NCI-H2107 (cell line): Measurements from ENCODE around the gene TAS2R38.
"Not testable (repeated sequence)": the region's sequence is repeated elsewhere in the genome, so short reads cannot be mapped to it uniquely, and the experiment has no call there.

Source experiments
- DNase-seq: peaks from one replicate; lab custom pipeline; 2025; lab: John Stamatoyannopoulos, UW

The TAS2R38 gene

GRCh38 chr7:141973673-141974072 lies at the start of gene TAS2R38:
TSS of gene TAS2R38 (minus strand) at chr7:141973773. CDS start at chr7:141973689, 84 bp downstream.
- DNase-seq: no peak

GRCh38 chr7:142018154-142018553 lies 44.6 kb upstream of the TAS2R38 start:
- no peak for DNase-seq

GRCh38 chr7:142017451-142017850 lies 43.9 kb upstream of the TAS2R38 start:
- DNase-seq: no peak

- no peak for DNase-seq
Observed at GRCh38 chr7:142012825-142013511, 39.4 kb upstream of the TAS2R38 start.

- no peak for DNase-seq
Observed at GRCh38 chr7:142010952-142011548, 37.5 kb upstream of the TAS2R38 start.

GRCh38 chr7:142009187-142009586 lies 35.6 kb upstream of the TAS2R38 start:
- no peak for DNase-seq

- no peak for DNase-seq
Observed at GRCh38 chr7:142006577-142006976, 33.0 kb upstream of the TAS2R38 start.

GRCh38 chr7:142002179-142002578 lies 28.6 kb upstream of the TAS2R38 start:
- DNase-seq: no peak

- no peak for DNase-seq
Observed at GRCh38 chr7:142001163-142001874, 27.7 kb upstream of the TAS2R38 start.

- DNase-seq: no peak
Observed at GRCh38 chr7:142000244-142000643, 26.7 kb upstream of the TAS2R38 start.

- DNase-seq: no peak
Observed at GRCh38 chr7:141999058-141999623, 25.6 kb upstream of the TAS2R38 start.

- no peak for DNase-seq
Observed at GRCh38 chr7:141993354-141993753, 19.8 kb upstream of the TAS2R38 start.

GRCh38 chr7:141992688-141993087 lies 19.1 kb upstream of the TAS2R38 start:
- DNase-seq: no peak

- DNase-seq: no peak
Observed at GRCh38 chr7:141992156-141992555, 18.6 kb upstream of the TAS2R38 start.

- DNase-seq: no peak
Observed at GRCh38 chr7:141991140-141991539, 17.6 kb upstream of the TAS2R38 start.

- DNase-seq: no peak
Observed at GRCh38 chr7:141990011-141990725, 16.6 kb upstream of the TAS2R38 start.

- not testable (repeated sequence) for DNase-seq
Observed at GRCh38 chr7:141987803-141988202, 14.2 kb upstream of the TAS2R38 start.

- DNase-seq: no peak
Observed at GRCh38 chr7:141986923-141987322, 13.3 kb upstream of the TAS2R38 start.

GRCh38 chr7:141985926-141986325 lies 12.4 kb upstream of the TAS2R38 start:
- DNase-seq: not testable (repeated sequence)

GRCh38 chr7:141979568-141979967 lies 6.0 kb upstream of the TAS2R38 start:
- no peak for DNase-seq

- DNase-seq: no peak
Observed at GRCh38 chr7:141978351-141978750, 4.8 kb upstream of the TAS2R38 start.
